Sigmoid colon (tissue), 7 donors: ENCODE data around the gene KIF1A. TPM values are rescaled to one million over a fixed set of nuclear protein-coding genes. Genes with fewer than 3 reads are reported as not detected.
"Not testable (repeated sequence)": the region's sequence is repeated elsewhere in the genome, so short reads cannot be mapped to it uniquely, and the experiment has no call there.

ENCODE experiments used
- DNase-seq: peaks from one replicate; pipeline ENCODE4 v3.0.0-alpha.2; 2019
- H3K27ac ChIP-seq, 4 donors: fragments of 200-600 bp; sonication (generic); one replicate each; pipeline ENCODE4 v1.5.1; 2016 to 2019; ENCODE audit warnings: mild to moderate bottlenecking in 1 of 4
- H3K27me3 ChIP-seq, 3 donors: fragments of 200-600 bp; sonication (generic); one replicate each; pipeline ENCODE4 v1.5.1; 2019; ENCODE audit warnings: mild to moderate bottlenecking in 1 of 3
- H3K36me3 ChIP-seq, 4 donors: fragments of 200-600 bp; sonication (generic); one replicate each; pipeline ENCODE4 v1.5.1; 2016 to 2019
- H3K4me1 ChIP-seq, 4 donors: fragments of 200-600 bp; sonication (generic); one replicate each; pipeline ENCODE4 v1.5.1; 2017 to 2019
- H3K4me3 ChIP-seq, 4 donors: fragments of 200-600 bp; sonication (generic); one replicate each; pipeline ENCODE4 v1.5.1; 2017 to 2019; ENCODE audit warnings: mild to moderate bottlenecking in 2 of 4, moderate library complexity in 1 of 4
- H3K9me3 ChIP-seq, 4 donors: fragments of 200-600 bp in 3 of 4; sonication (generic) in 3 of 4; one replicate each; pipeline versions ENCODE4 v1.5.1 to v1.6.1; 2013 to 2019
- EP300 ChIP-seq, 4 donors: sonication (generic); formaldehyde crosslinking; IDR thresholded peaks; one replicate each; pipeline ENCODE4 v1.6.1; 2017; ENCODE audit warnings: antibody characterized with exemption in 4 of 4
- POLR2A ChIP-seq, 2 donors: fragments of 450-650 bp; IDR thresholded peaks; one replicate each; pipeline ENCODE4 v1.6.1; 2016; ENCODE audit warnings: antibody characterized with exemption in 2 of 2, mild to moderate bottlenecking in 2 of 2, moderate library complexity in 2 of 2
- POLR2AphosphoS5 ChIP-seq, 4 donors: sonication (generic); formaldehyde crosslinking; IDR thresholded peaks; one replicate each; pipeline ENCODE4 v1.6.1; 2017; ENCODE audit warnings: antibody characterized with exemption in 4 of 4
- WGBS, 2 donors: extraction: QIAGEN DNeasy Blood & Tissue Kit; methylation state at CpG; one replicate each; pipeline ENCODE4 v1.1.7; 2013; 5-methylcytosine and 5-hydroxymethylcytosine counted together
- intact Hi-C: fragments of 100-400 bp; cut with DNase I; formaldehyde crosslinking; loops from one replicate; pipeline ENCODE4 v1.15.1; 2023
- polyA plus RNA-seq, 3 donors: library from polyadenylated mRNA; stranded (reverse); fragments of 200-250 nt; gene quantifications; one replicate each; pipeline ENCODE4 v1.2.3, GENCODE V29; 2013
- total RNA-seq, 4 donors: library from RNA; depleted of rRNA; stranded (reverse); fragments of >200 nt; gene quantifications; one replicate each; pipeline ENCODE4 v1.1.0, GENCODE V29; 2016
- TF ChIP-seq, protein P1 (sequence below), 4 experiments: fragments of 450-650 bp in 3 of 4; fragments of 200-600 bp in 1 of 4; IDR thresholded peaks; one replicate each; pipeline ENCODE4 v1.5.1; 2016 to 2019; ENCODE audit warnings: antibody characterized with exemption in 4 of 4, mild to moderate bottlenecking in 3 of 4, moderate library complexity in 2 of 4
- donor health status: healthy with polysubstance abuse.
- donor health status: Bipolar disorder and iron deficiency.
- donor health status: healthy.

KIF1A gene
- total and polyA plus RNA-seq, 7 donors: under 0.01 to 9.7 (median 4.4) TPM

DNA sequence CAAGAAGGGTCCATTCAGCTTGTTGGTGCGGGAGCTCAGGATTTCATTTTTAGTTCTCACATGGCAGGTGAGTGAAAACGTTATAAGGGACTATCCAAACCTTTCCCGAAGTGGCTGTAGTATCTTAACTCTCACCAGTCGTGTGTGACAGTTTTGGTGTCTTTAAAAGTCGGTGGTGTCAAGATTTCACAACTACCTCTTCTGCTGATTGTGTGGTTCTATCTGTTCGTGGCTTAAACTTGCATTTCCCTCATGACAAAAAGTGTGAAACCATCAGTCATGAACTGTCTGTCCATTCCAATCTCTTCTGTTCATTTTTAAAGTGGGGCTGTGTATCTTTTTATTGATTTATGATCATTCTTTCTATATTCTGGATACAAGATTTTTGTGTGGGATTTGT, 133.6 kb downstream of the KIF1A start:
- intact Hi-C loops: no loop called here
- no peak overlapping the region for H3K27ac ChIP-seq
- peaks cover 0 to 3% (median 0%) of the 10 kb centered on the region in 3 donors for H3K27me3 ChIP-seq
- TF ChIP-seq POLR2A (IDR thresholded peaks at IDR 0.05): no peak
- no peak for TF ChIP-seq EP300 (IDR thresholded peaks at IDR 0.05)
- TF ChIP-seq, protein P1, sequence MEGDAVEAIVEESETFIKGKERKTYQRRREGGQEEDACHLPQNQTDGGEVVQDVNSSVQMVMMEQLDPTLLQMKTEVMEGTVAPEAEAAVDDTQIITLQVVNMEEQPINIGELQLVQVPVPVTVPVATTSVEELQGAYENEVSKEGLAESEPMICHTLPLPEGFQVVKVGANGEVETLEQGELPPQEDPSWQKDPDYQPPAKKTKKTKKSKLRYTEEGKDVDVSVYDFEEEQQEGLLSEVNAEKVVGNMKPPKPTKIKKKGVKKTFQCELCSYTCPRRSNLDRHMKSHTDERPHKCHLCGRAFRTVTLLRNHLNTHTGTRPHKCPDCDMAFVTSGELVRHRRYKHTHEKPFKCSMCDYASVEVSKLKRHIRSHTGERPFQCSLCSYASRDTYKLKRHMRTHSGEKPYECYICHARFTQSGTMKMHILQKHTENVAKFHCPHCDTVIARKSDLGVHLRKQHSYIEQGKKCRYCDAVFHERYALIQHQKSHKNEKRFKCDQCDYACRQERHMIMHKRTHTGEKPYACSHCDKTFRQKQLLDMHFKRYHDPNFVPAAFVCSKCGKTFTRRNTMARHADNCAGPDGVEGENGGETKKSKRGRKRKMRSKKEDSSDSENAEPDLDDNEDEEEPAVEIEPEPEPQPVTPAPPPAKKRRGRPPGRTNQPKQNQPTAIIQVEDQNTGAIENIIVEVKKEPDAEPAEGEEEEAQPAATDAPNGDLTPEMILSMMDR (IDR thresholded peaks at IDR 0.05): no peak
- TF ChIP-seq POLR2AphosphoS5 (IDR thresholded peaks at IDR 0.05): no peak
- no peak for DNase-seq
- H3K36me3 ChIP-seq: no peaks in the 10 kb centered on the region
- H3K9me3 ChIP-seq: no peaks in the 10 kb centered on the region
- H3K4me3 ChIP-seq: no peak overlapping the region
- H3K4me1 ChIP-seq: no peaks in the 10 kb centered on the region
- WGBS, 2 donors: 31 to 64% methylated on average over 6 of the region's 6 CpGs

DNA sequence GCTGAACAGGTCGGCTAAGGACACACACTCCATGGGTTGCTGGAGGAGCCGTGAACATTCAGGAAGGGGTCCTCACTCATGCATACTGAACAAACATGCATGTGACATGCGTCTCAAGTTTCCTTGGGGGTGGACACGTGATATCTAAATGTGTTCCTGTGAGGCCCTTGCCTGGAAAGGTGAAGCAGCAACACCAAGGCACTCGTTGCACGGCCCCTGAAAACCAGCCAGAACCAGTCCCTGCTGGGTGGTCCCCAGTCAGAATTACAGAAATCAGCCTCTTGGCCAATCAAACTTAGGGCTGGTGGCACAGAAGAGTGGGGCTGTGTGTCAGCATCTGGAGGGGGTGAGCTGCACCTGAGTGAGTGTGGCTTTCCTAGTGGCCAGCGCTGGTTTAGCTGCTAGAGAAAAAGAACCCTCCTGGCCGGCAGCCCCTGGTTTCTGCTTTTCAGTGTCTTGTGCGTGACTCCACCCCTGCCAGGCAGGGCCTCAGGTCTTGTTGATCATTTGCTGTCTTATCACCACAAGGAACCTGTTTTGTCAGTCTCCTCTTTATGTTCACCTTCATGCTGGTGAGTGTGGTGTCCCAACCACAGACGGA, 134.1 kb downstream of the KIF1A start:
- 39 to 68% methylated on average over 10 of the region's 10 CpGs for WGBS, 2 donors
- Histone ChIP-seq H3K27me3 (peaks cover 0 to 3% (median 0%) of the 10 kb centered on the region in 3 donors), H3K36me3 (no peaks in the 10 kb centered on the region), H3K4me3 (no peak overlapping the region), H3K27ac (no peak overlapping the region), H3K9me3 (no peaks in the 10 kb centered on the region), H3K4me1 (no peaks in the 10 kb centered on the region)
- TF ChIP-seq POLR2AphosphoS5 (IDR thresholded peaks at IDR 0.05) (no peak), EP300 (IDR thresholded peaks at IDR 0.05) (no peak), POLR2A (IDR thresholded peaks at IDR 0.05) (no peak)
- TF ChIP-seq, protein P1 (IDR thresholded peaks at IDR 0.05): no peak
- intact Hi-C loops: no loop called here
- no peak for DNase-seq

DNA sequence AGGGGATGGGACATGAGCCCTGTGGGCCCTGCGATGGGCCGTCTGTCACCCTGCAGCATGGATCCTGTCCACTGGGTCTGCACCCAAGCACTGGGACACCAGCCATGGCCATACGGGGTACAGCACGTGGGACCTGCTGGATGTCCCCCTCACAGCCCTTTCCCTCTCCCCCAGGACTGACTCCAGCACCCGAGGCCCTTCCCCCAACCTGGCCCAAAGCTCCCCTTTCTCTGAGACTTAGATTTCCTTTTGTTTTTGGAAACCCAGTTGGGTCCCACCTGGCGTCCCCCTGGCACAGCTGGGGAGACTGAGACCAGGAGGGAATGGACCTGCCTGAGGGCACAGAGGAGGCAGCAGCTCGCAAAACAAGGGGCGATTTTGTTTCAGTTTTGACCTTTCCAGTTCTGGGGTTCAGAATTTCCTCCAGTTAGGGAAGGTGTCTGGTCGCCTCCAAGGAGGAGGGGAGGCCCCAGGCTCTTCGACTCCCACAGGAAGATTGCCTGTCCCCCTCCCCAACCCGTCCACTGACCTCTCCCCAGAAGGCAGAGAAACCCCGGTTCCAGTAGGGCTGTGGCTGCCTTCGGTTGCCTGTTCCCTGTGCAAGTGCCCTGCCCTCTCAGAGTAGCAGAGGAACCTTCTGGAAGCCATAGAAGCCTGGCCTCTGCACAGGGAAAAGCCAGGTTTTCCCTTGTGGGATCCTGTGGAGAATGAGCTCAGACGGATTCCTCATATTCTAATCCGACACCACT, 135.9 kb downstream of the KIF1A start:
- H3K27me3 ChIP-seq, H3K4me3 ChIP-seq, H3K36me3 ChIP-seq, H3K27ac ChIP-seq, intact Hi-C loops, H3K4me1 ChIP-seq, H3K9me3 ChIP-seq: not testable (repeated sequence)
- peak; percentile 58 for DNase-seq
- 51 to 71% methylated on average over 15 of the region's 15 CpGs for WGBS, 2 donors

DNA sequence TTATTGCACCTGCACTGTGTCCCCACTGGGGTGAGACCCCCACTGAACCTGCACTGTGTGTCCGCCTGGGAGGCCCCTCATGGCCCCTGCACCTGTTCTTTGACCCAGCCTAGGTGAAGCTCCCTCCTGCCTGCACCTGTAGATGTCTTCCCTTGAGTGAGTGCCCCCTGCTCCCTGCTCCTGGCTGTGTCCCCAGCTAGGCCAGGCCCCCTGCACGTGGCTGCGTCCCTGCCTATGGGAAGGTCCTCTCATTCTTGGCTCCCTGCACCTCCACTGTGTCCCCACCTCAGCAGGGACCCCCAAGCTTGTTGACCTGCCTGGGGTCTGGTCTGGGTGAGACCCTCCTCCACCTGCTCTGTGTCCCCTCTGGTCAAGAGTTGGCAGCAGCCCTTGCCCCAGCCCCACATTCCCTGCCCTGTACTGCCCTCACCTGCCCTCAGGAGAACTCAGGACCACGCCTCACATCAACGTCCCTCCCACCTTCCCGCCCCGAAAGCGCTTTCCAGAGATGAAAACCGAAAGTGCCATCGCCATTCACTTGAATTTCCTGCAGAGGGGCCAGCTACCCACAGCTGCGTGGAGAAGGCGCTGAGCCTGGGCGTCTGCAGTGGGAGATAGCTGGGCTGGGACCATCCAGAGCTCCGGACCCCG, 136.6 kb downstream of the KIF1A start:
- H3K4me3 ChIP-seq, H3K4me1 ChIP-seq, H3K9me3 ChIP-seq, DNase-seq, intact Hi-C loops, H3K27me3 ChIP-seq, H3K27ac ChIP-seq, H3K36me3 ChIP-seq: not testable (repeated sequence)
- 28 to 64% methylated on average over 4 of the region's 15 CpGs for WGBS, 2 donors

DNA sequence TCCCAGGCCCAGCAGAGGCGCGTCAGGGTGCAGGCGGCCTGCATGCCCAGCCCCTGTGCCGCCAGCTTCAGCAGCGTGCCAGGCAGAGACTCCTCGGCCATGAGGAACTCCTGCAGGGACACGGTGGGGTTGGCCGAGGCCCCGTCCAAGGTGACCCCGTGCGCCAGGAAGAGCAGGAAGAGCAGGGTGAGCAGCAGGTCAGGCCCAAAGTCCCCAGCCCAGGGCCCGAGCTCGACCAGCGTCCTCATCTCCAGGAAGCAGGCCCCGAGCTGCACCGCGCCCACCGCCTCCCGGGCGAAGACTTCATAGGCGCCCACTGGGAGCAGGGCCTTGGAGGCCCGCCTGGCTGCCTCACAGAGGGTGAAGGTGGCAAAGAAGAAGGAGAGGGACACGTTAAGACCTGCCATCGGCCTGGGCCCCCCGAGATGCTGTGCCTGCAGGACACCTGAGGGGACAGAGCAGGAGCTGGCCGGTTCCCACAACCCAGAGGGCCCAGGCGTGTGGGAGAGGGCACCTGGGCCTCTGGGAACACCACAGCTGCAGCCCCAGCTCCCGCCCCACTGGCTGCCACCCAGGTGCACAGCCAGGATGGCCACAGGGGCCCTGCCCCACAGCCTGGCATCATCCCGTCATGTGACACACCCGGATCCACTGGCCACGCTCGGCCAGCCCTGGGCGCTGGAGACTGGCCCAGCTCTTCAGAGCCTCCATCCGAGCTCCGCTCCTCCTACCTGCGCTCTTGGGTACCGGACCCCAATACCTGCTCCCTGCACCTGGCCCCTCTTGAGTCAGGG, 137.4 kb downstream of the KIF1A start, which contains the start of gene AQP12B:
Gene AQP12B, minus strand, starts transcription at position 455 of the 794 bp plus-strand sequence. Its CDS starts 48 bp downstream, at position 407.
- peak; percentile 55 for DNase-seq
- H3K4me3 ChIP-seq, H3K36me3 ChIP-seq, intact Hi-C loops, H3K4me1 ChIP-seq, H3K27ac ChIP-seq, H3K9me3 ChIP-seq, H3K27me3 ChIP-seq: not testable (repeated sequence)
- 75 to 85% methylated on average over 36 of the region's 37 CpGs for WGBS, 2 donors

DNA sequence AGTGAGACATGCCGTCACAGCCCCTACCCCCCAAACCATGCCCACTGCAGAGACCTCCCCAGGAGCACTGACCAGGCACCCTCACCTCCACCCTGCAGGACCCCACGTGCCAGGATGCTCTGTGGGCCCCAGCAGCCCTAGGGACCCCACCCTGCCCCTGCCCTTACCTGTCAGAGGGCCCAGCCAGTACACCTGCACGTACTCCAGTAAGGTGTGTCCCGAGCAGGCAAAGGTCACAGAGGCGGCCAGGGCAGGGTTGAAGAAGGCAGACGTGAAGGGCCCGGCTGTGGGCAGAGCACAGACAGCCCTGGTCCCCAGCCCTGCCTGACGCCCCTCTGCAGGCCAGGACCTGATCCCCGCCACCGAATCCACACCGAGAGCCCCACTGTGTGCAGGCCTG, 139.8 kb downstream of the KIF1A start:
- H3K4me1 ChIP-seq, H3K36me3 ChIP-seq, intact Hi-C loops, H3K9me3 ChIP-seq, H3K27ac ChIP-seq, H3K27me3 ChIP-seq, H3K4me3 ChIP-seq, DNase-seq: not testable (repeated sequence)
- WGBS, 2 donors: 0 to 44% methylated on average over 2 of the region's 11 CpGs

DNA sequence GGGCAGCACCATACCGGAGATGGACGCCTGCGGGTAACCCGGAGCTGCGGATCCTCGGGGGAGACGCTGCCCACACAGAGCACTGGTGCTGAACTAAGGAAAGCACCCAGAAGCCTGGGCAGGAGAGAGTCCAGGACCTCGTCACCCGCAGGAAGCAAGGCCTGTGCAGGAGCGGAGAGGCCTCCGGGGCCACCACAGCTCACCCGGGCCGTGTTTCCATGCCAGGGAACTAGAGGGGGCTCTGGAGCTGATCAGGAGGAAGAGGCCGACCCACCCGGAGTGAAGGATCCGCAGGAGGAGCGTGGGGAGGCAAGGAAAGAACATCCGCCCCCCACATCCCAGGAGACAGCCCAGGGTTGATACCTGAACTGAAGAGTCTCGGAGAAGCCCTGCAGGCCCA, 141.1 kb downstream of the KIF1A start:
- H3K27me3 ChIP-seq, H3K36me3 ChIP-seq, H3K9me3 ChIP-seq, H3K4me3 ChIP-seq, DNase-seq, H3K27ac ChIP-seq, intact Hi-C loops, H3K4me1 ChIP-seq: not testable (repeated sequence)
- WGBS, 2 donors: no CpG with 5 or more reads among the region's 19 CpGs

DNA sequence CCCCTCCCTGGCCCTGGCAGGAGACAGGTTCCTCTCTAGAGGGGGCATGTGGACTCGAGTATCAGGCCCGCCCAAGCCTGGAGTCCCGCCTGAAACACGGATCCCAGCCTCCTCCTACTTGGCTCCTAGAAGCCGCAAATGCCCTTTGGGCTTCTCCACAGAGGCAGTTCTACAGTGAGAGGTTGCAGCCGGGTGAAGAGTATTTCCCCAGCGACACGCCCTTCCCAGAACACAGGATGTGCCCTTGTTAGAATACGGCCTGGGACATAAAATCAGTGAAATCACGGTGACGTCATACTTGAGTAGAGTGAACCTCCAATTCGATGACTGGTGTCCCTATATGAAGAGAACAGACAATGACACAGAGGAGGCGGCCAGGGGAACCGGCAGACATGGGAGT, 142.0 kb downstream of the KIF1A start:
- H3K9me3 ChIP-seq, intact Hi-C loops, H3K4me1 ChIP-seq, H3K4me3 ChIP-seq, H3K27ac ChIP-seq, H3K36me3 ChIP-seq, DNase-seq: not testable (repeated sequence)
- H3K27me3 ChIP-seq: peaks cover under 1 to 13% (median 7%) of the 10 kb centered on the region in 3 donors
- 39 to 68% methylated on average over 6 of the region's 14 CpGs for WGBS, 2 donors

DNA sequence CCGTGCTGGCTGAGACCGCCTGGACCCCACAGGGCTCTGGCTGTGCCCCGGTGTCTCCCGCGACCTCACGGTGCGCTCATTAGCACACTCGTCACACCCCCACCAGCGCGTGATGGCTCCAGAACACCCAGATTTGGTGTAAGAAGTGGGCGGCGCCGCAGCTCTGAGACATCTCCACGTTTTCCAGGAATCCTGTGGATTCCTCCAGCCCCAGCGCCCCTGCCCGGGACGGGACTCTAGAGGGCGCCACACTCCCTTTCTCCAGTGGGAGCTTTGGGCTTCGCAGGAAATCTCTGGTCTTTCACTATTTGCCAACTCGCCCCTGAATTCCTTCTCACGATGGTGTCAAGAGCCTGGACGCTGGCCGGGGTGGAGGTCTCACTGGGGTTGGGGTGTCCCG, 144.7 kb downstream of the KIF1A start:
- intact Hi-C loops, H3K9me3 ChIP-seq, H3K4me3 ChIP-seq, H3K36me3 ChIP-seq, H3K4me1 ChIP-seq, H3K27ac ChIP-seq, DNase-seq: not testable (repeated sequence)
- H3K27me3 ChIP-seq: peaks cover 10 to 37% (median 17%) of the 10 kb centered on the region in 3 donors
- WGBS, 2 donors: no CpG with 5 or more reads among the region's 24 CpGs
